GM12878 (cell line): ENCODE measurements around the gene SPATA6. TPM values are rescaled to one million over a fixed set of nuclear protein-coding genes. Genes with fewer than 3 reads are reported as not detected.
"Not testable (repeated sequence)": the region's sequence is repeated elsewhere in the genome, so short reads cannot be mapped to it uniquely, and the experiment has no call there.

Experiments used
- ATAC-seq: fragments of 200-7000 bp; cut with Tn5 transposase; 3 replicates; pipeline ENCODE4 v1.9.1; 2020; ENCODE audit warnings: mild to moderate bottlenecking, moderate library complexity
- BruUV-seq: library from RNA; stranded (reverse); fragments of 400-500 nt; replicated peaks from 2 replicates; lab custom pipeline; 2021; lab: Mats Ljungman, UMichigan
- CTCF ChIA-PET: fragments of 300-600 bp; sonication (Branson Sonifier 250); formaldehyde crosslinking; extraction: SDS; loops from one replicate; lab custom pipeline; 2021; ENCODE audit warnings: inconsistent platforms; lab: Yijun Ruan, JAX
- POLR2A ChIA-PET: fragments of 350-600 bp; formaldehyde crosslinking; extraction: SDS; loops from one replicate; lab custom pipeline; 2021; ENCODE audit warnings: inconsistent platforms; lab: Charles Lee
- RAD21 ChIA-PET: fragments of 300-600 bp; sonication (Branson Sonifier 250); formaldehyde crosslinking; loops from one replicate; lab custom pipeline; 2023; ENCODE audit warnings: antibody characterized with exemption; ENCODE audit not compliant: unreplicated experiment; lab: Charles Lee
- SMC1A ChIA-PET: fragments of 300-600 bp; sonication (Branson Sonifier 250); formaldehyde crosslinking; loops from one replicate; lab custom pipeline; 2023; ENCODE audit not compliant: unreplicated experiment, uncharacterized antibody; lab: Charles Lee
- DNase-seq: peaks from one replicate; pipeline ENCODE4 v3.0.0-alpha.2; 2011; ENCODE audit warnings: low read depth, low spot score
- FAIRE-seq: peaks from 3 replicates; lab custom pipeline; 2011; peaks lifted over from hg19 to GRCh38; lab: Jason Lieb, UNC
- H2AFZ ChIP-seq: 2 replicates; pipeline ENCODE4 v1.6.0; 2011; ENCODE audit warnings: low read depth, low read length, control low read depth; ENCODE audit not compliant: control insufficient read depth
- H3K27ac ChIP-seq: 2 replicates; pipeline ENCODE4 v1.5.1; 2011; ENCODE audit warnings: control low read depth; ENCODE audit not compliant: control insufficient read depth, insufficient read depth
- H3K27me3 ChIP-seq, 2 experiments: replicated peaks in 1 of 2; 2 replicates each; pipeline versions ENCODE4 v1.6.0 to v1.6.1; 2011; ENCODE audit warnings: low read length in 1 of 2; ENCODE audit not compliant: control insufficient read depth in 2 of 2, insufficient read depth in 2 of 2
- H3K36me3 ChIP-seq, 2 experiments: 2 replicates each; pipeline ENCODE4 v1.5.1; 2011; ENCODE audit warnings: low read length in 1 of 2; ENCODE audit not compliant: control insufficient read depth in 2 of 2, insufficient read depth in 2 of 2
- H3K4me1 ChIP-seq: 2 replicates; pipeline ENCODE4 v1.6.1; 2011; ENCODE audit warnings: mild to moderate bottlenecking, low read length, moderate library complexity, mixed read lengths; ENCODE audit not compliant: control insufficient read depth, insufficient read depth
- H3K4me2 ChIP-seq: 2 replicates; pipeline ENCODE4 v1.6.0; 2011; ENCODE audit warnings: control low read depth; ENCODE audit not compliant: control insufficient read depth, insufficient read depth
- H3K4me3 ChIP-seq: fragments of 200-600 bp; sonication (generic); 2 replicates; pipeline ENCODE4 v1.5.1; 2016
- H3K79me2 ChIP-seq: 2 replicates; pipeline ENCODE4 v1.6.0; 2011; ENCODE audit warnings: low read length; ENCODE audit not compliant: control insufficient read depth, insufficient read depth
- H3K9ac ChIP-seq: 2 replicates; pipeline ENCODE4 v1.8.0; 2011; ENCODE audit warnings: low read length, control low read depth, mixed read lengths; ENCODE audit not compliant: control insufficient read depth, insufficient read depth
- H3K9me3 ChIP-seq: replicated peaks from 3 replicates; pipeline ENCODE4 v1.5.1; 2011; ENCODE audit warnings: mild to moderate bottlenecking, low read length; ENCODE audit not compliant: control insufficient read depth, insufficient read depth
- H4K20me1 ChIP-seq: 2 replicates; pipeline ENCODE4 v1.6.0; 2011; ENCODE audit not compliant: control insufficient read depth, insufficient read depth
- CUX1 ChIP-seq: IDR thresholded peaks from 2 replicates; pipeline ENCODE4 v1.6.1; 2012; ENCODE audit warnings: improper control_type of control experiment, low read depth, low read length; ENCODE audit not compliant: insufficient replicate concordance
- WGBS: methylation state at CpG from one replicate; pipeline ENCODE4 v1.1.6; 2016; ENCODE audit warnings: low lambda C conversion rate; ENCODE audit not compliant: insufficient replicate concordance, insufficient coverage; ENCODE audit errors: missing lambda C conversion rate; 5-methylcytosine and 5-hydroxymethylcytosine counted together
- in situ Hi-C: fragments of 300-500 bp; cut with MboI; formaldehyde crosslinking; loops from 9 replicates; pipeline ENCODE4 v1.14.3; 2018; ENCODE audit warnings: mixed read lengths
- intact Hi-C: fragments of 100-400 bp; cut with micrococcal nuclease; formaldehyde crosslinking; loops from one replicate; pipeline ENCODE4 v1.14.2; 2022; ENCODE audit not compliant: unreplicated experiment
- polyA plus RNA-seq, 11 experiments: library from polyadenylated mRNA; depleted of rRNA in 4 of 11; unstranded in 6 of 11; stranded (reverse) in 5 of 11; fragments of >200 nt; fragmentation: Nextera tagmentation in 4 of 11; fragmentation: Illumina TruSeq in 1 of 11; extraction: Ambion mirVana in 4 of 11; extraction: Trizol in 1 of 11; gene quantifications; 1 replicate in 1 of 11; 2 replicates in 10 of 11; pipeline versions ENCODE4 v1.2.1 to v1.2.3, GENCODE V29; 2011 to 2016; ENCODE audit warnings: inconsistent platforms in 2 of 11, missing spikeins in 2 of 11, low read depth in 1 of 11
- total RNA-seq, 4 experiments: library from RNA; depleted of rRNA in 3 of 4; stranded (reverse); fragments of >200 nt in 3 of 4; fragmentation: Illumina TruSeq in 1 of 4; extraction: Trizol in 1 of 4; gene quantifications; 2 replicates each; pipeline versions ENCODE4 v1.2.1 to v1.2.3, GENCODE V29; 2013 to 2021

The SPATA6 gene
- total and polyA plus RNA-seq, 10 of the 15 experiments (the other 5 are each of a cell fraction or from before 2014, with no cell fraction given) = 0.29 TPM; not detected in 9

- TF ChIP-seq CUX1 = no peak
These were observed 177.3 kb downstream of the SPATA6 start (continued) for GRCh38 chr1:48294656-48295055.

GRCh38 chr1:48294094-48294493 is 177.9 kb downstream of the SPATA6 start:
- BruUV-seq, H2AFZ ChIP-seq, H4K20me1 ChIP-seq, in situ Hi-C loops, POLR2A ChIA-PET, H3K27me3 ChIP-seq, FAIRE-seq, H3K36me3 ChIP-seq, intact Hi-C loops, H3K79me2 ChIP-seq, DNase-seq, ATAC-seq, H3K4me2 ChIP-seq, H3K9ac ChIP-seq, H3K9me3 ChIP-seq, H3K4me1 ChIP-seq, H3K4me3 ChIP-seq, H3K27ac ChIP-seq, CTCF ChIA-PET, SMC1A ChIA-PET: not testable (repeated sequence)
- RAD21 ChIA-PET = interaction anchor here (0.6 kb wide), 1 partner anchor 205 kb away, joined by 3 read pairs; no protein-coding TSS in a partner anchor
- 14% methylated on average over 6 of the region's 6 CpGs for WGBS
